ENCODE measurements around the gene LSM8.
"Not testable (repeated sequence)": the region's sequence is repeated elsewhere in the genome, so short reads cannot be mapped to it uniquely, and the experiment has no call there.

The LSM8 gene

GRCh38 chr7:118232837-118233236 lies 48.9 kb downstream of the LSM8 start:
- H3K9me3 ChIP-seq (ENCODE audit: control insufficient read depth in 2 of 2, low read length in 2 of 2), result no peaks in the 10 kb centered on the region
- no peaks in the 10 kb centered on the region for H3K36me3 ChIP-seq (ENCODE audit: control insufficient read depth in 2 of 2, insufficient read depth in 2 of 2, low read length in 2 of 2)
- no peak overlapping the region for H3K4me3 ChIP-seq (ENCODE audit: low read length in 2 of 2)
- no peaks in the 10 kb centered on the region for H3K27me3 ChIP-seq (ENCODE audit: control insufficient read depth in 2 of 2, insufficient read depth in 2 of 2, low read length in 2 of 2)
- no peak overlapping the region for H3K9ac ChIP-seq (ENCODE audit: low read depth in 1 of 2, low read length in 2 of 2)
- H3K27ac ChIP-seq (ENCODE audit: low read depth in 2 of 2, low read length in 2 of 2), result no peak overlapping the region
- H3K4me1 ChIP-seq (ENCODE audit: control insufficient read depth in 2 of 2, insufficient read depth in 2 of 2, low read length in 2 of 2), result no peaks in the 10 kb centered on the region

DNA sequence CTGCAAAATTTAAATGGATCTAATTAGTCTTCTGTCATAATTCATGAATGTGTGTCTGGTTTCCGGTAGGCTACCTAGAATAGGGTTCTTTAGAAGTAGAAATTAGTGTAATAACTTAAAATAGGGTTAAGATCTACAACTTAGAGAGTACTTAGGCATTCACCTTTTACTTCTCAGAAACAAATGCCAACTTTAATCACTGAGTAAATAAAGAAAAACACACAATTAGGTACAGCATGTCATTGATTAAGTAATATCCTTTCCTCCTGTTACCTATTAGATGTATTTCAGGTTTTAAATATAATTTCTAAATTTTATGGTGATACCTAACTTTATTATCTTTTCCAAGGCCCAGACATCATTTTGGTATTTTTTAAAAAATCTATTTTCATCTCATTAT lies 49.8 kb downstream of the LSM8 start:
- Histone ChIP-seq H3K9me3 (ENCODE audit: control insufficient read depth in 2 of 2, low read length in 2 of 2) (no peaks in the 10 kb centered on the region), H3K4me3 (ENCODE audit: low read length in 2 of 2) (no peak overlapping the region), H3K27me3 (ENCODE audit: control insufficient read depth in 2 of 2, insufficient read depth in 2 of 2, low read length in 2 of 2) (no peaks in the 10 kb centered on the region), H3K9ac (ENCODE audit: low read depth in 1 of 2, low read length in 2 of 2) (no peak overlapping the region), H3K36me3 (ENCODE audit: control insufficient read depth in 2 of 2, insufficient read depth in 2 of 2, low read length in 2 of 2) (no peaks in the 10 kb centered on the region), H3K4me1 (ENCODE audit: control insufficient read depth in 2 of 2, insufficient read depth in 2 of 2, low read length in 2 of 2) (no peaks in the 10 kb centered on the region), H3K27ac (ENCODE audit: low read depth in 2 of 2, low read length in 2 of 2) (no peak overlapping the region)

DNA sequence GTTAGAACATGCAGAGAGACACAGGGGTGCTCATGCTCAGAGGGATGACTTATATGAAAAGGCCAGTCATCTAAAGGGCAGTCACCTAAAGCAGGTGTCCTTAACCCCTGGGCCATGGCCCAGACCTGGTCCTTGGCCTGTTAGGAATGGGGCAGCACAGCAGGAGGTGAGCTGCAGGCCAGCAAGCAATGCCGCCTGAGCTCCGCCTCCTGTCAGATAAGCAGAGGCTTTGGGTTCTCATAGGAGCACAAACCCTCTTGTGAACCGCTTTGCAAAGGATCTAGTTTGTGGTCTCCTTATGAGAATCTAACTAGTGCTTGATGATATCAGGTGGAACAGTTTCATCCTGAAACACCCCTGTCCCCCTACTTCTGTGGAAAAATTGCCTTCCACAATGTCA lies 55.0 kb downstream of the LSM8 start:
- no peaks in the 10 kb centered on the region for H3K27me3 ChIP-seq (ENCODE audit: control insufficient read depth in 2 of 2, insufficient read depth in 2 of 2, low read length in 2 of 2)
- H3K4me1 ChIP-seq (ENCODE audit: control insufficient read depth in 2 of 2, insufficient read depth in 2 of 2, low read length in 2 of 2), result no peaks in the 10 kb centered on the region
- no peak overlapping the region for H3K9ac ChIP-seq (ENCODE audit: low read depth in 1 of 2, low read length in 2 of 2)
- no peaks in the 10 kb centered on the region for H3K36me3 ChIP-seq (ENCODE audit: control insufficient read depth in 2 of 2, insufficient read depth in 2 of 2, low read length in 2 of 2)
- H3K9me3 ChIP-seq (ENCODE audit: control insufficient read depth in 2 of 2, low read length in 2 of 2), result no peaks in the 10 kb centered on the region
- no peak overlapping the region for H3K27ac ChIP-seq (ENCODE audit: low read depth in 2 of 2, low read length in 2 of 2)
- no peak overlapping the region for H3K4me3 ChIP-seq (ENCODE audit: low read length in 2 of 2)

GRCh38 chr7:118240320-118240719 lies 56.4 kb downstream of the LSM8 start:
- H3K4me1 ChIP-seq (ENCODE audit: control insufficient read depth in 2 of 2, insufficient read depth in 2 of 2, low read length in 2 of 2); H3K27ac ChIP-seq (ENCODE audit: low read depth in 2 of 2, low read length in 2 of 2); H3K4me3 ChIP-seq (ENCODE audit: low read length in 2 of 2); H3K27me3 ChIP-seq (ENCODE audit: control insufficient read depth in 2 of 2, insufficient read depth in 2 of 2, low read length in 2 of 2); H3K9ac ChIP-seq (ENCODE audit: low read depth in 1 of 2, low read length in 2 of 2); H3K9me3 ChIP-seq (ENCODE audit: control insufficient read depth in 2 of 2, low read length in 2 of 2); H3K36me3 ChIP-seq (ENCODE audit: control insufficient read depth in 2 of 2, insufficient read depth in 2 of 2, low read length in 2 of 2): not testable (repeated sequence)
